CD14-positive monocyte (primary cell): ENCODE measurements around the gene AHSG. TPM values are rescaled to one million over a fixed set of nuclear protein-coding genes. Genes with fewer than 3 reads are reported as not detected.
"Not testable (repeated sequence)": the region's sequence is repeated elsewhere in the genome, so short reads cannot be mapped to it uniquely, and the experiment has no call there.

Source experiments
- DNase-seq, 3 donors: peaks; one replicate each; pipeline ENCODE4 v3.0.0-alpha.2; 2011 to 2022
- H2AFZ ChIP-seq: 2 replicates; pipeline ENCODE4 v1.6.0; 2012; ENCODE audit warnings: mild to moderate bottlenecking, low read depth, low read length, inconsistent platforms; ENCODE audit not compliant: insufficient read depth, poor library complexity, severe bottlenecking
- H3K27ac ChIP-seq, 2 donors: 1 replicate in 1 of 2; 2 replicates in 1 of 2; pipeline ENCODE4 v1.5.1; 2012 to 2013; ENCODE audit warnings: low read length in 2 of 2, control low read depth in 1 of 2, inconsistent platforms in 1 of 2, low read depth in 1 of 2, mild to moderate bottlenecking in 1 of 2
- H3K27me3 ChIP-seq, 2 donors: one replicate each; pipeline versions ENCODE4 v1.6.0 to v1.6.1; 2011 to 2013; ENCODE audit warnings: low read length in 2 of 2; ENCODE audit not compliant: control insufficient read depth in 2 of 2, insufficient read depth in 2 of 2
- H3K36me3 ChIP-seq, 2 donors: replicated peaks in 1 of 2; 1 replicate in 1 of 2; 2 replicates in 1 of 2; pipeline versions ENCODE4 v1.5.1 to v1.6.1; 2012 to 2013; ENCODE audit warnings: low read length in 2 of 2, control low read depth in 1 of 2, inconsistent platforms in 1 of 2, mild to moderate bottlenecking in 1 of 2; ENCODE audit not compliant: insufficient read depth in 2 of 2, control insufficient read depth in 1 of 2
- H3K4me1 ChIP-seq, 2 donors: 1 replicate in 1 of 2; 2 replicates in 1 of 2; pipeline versions ENCODE4 v1.5.1 to v1.6.1; 2012 to 2013; ENCODE audit warnings: low read length in 2 of 2, control low read depth in 1 of 2, inconsistent platforms in 1 of 2, mild to moderate bottlenecking in 1 of 2, moderate library complexity in 1 of 2; ENCODE audit not compliant: insufficient read depth in 2 of 2, control insufficient read depth in 1 of 2
- H3K4me2 ChIP-seq: replicated peaks from 2 replicates; pipeline ENCODE3; 2012; ENCODE audit warnings: low read length, moderate library complexity, mild to moderate bottlenecking; ENCODE audit not compliant: poor library complexity, severe bottlenecking; ENCODE audit errors: extremely low read depth
- H3K4me3 ChIP-seq, 3 experiments: fragments of 200-600 bp in 1 of 3; sonication (generic) in 1 of 3; replicated peaks in 1 of 3; 1 replicate in 2 of 3; 2 replicates in 1 of 3; pipeline ENCODE4 v1.5.1; 2011 to 2013; ENCODE audit warnings: low read length in 3 of 3, mild to moderate bottlenecking in 3 of 3, control low read depth in 2 of 3, low read depth in 2 of 3, inconsistent platforms in 1 of 3, moderate library complexity in 1 of 3
- H3K79me2 ChIP-seq: 2 replicates; pipeline ENCODE4 v1.6.0; 2012; ENCODE audit warnings: mild to moderate bottlenecking, control low read depth, inconsistent platforms, low read length, moderate library complexity; ENCODE audit not compliant: insufficient read depth
- H3K9ac ChIP-seq: 2 replicates; pipeline ENCODE4 v1.6.0; 2017; ENCODE audit warnings: low read length, mild to moderate bottlenecking; ENCODE audit not compliant: insufficient read depth, poor library complexity, severe bottlenecking
- H3K9me3 ChIP-seq, 2 donors: replicated peaks in 1 of 2; 1 replicate in 1 of 2; 2 replicates in 1 of 2; pipeline versions ENCODE4 v1.5.1 to v1.6.1; 2012 to 2013; ENCODE audit warnings: low read length in 2 of 2, control low read depth in 1 of 2; ENCODE audit not compliant: control insufficient read depth in 1 of 2, insufficient read depth in 1 of 2
- H4K20me1 ChIP-seq: 2 replicates; pipeline ENCODE4 v1.6.0; 2012; ENCODE audit warnings: mild to moderate bottlenecking, low read length, control low read depth, moderate library complexity; ENCODE audit not compliant: insufficient read depth
- H3K27ac Mint-ChIP-seq, 7 donors: one replicate each; pipeline ENCODE4 v1.8.0; 2020; ENCODE audit warnings: mild to moderate bottlenecking in 7 of 7, mixed read lengths in 7 of 7, moderate library complexity in 6 of 7, inconsistent platforms in 2 of 7
- H3K27me3 Mint-ChIP-seq, 3 donors: one replicate each; pipeline ENCODE4 v1.8.0; 2021 to 2022; ENCODE audit warnings: low read depth in 3 of 3, mild to moderate bottlenecking in 3 of 3, mixed read lengths in 3 of 3, moderate library complexity in 3 of 3, inconsistent platforms in 1 of 3
- H3K36me3 Mint-ChIP-seq, 2 donors: one replicate each; pipeline ENCODE4 v1.8.0; 2020; ENCODE audit warnings: mixed read lengths in 2 of 2, inconsistent platforms in 1 of 2, mild to moderate bottlenecking in 1 of 2
- H3K4me1 Mint-ChIP-seq: one replicate; pipeline ENCODE4 v1.8.0; 2020; ENCODE audit warnings: mild to moderate bottlenecking, mixed read lengths
- H3K4me3 Mint-ChIP-seq, 2 donors: one replicate each; pipeline ENCODE4 v1.8.0; 2020; ENCODE audit warnings: mild to moderate bottlenecking in 2 of 2, mixed read lengths in 2 of 2, moderate library complexity in 1 of 2
- H3K9me3 Mint-ChIP-seq, 7 donors: one replicate each; pipeline ENCODE4 v1.8.0; 2020 to 2022; ENCODE audit warnings: mixed read lengths in 7 of 7, mild to moderate bottlenecking in 6 of 7, moderate library complexity in 6 of 7, inconsistent platforms in 2 of 7
- CTCF ChIP-seq: fragments of 200-600 bp; IDR thresholded peaks from one replicate; pipeline ENCODE4 v1.8.0; 2022; ENCODE audit warnings: antibody characterized with exemption, mild to moderate bottlenecking
- WGBS: methylation state at CpG from one replicate; pipeline ENCODE4 v1.1.5; 2013; ENCODE audit warnings: missing lambda C conversion rate; ENCODE audit not compliant: insufficient coverage; 5-methylcytosine and 5-hydroxymethylcytosine counted together
- intact Hi-C, 2 donors: fragments of 100-400 bp; cut with micrococcal nuclease; formaldehyde crosslinking; loops; one replicate each; pipeline versions ENCODE4 v1.15.0 to v1.15.1; 2023
- polyA plus RNA-seq, 3 donors: library from polyadenylated mRNA; depleted of rRNA in 1 of 3; unstranded in 2 of 3; stranded (reverse) in 1 of 3; fragments of 300-500 nt in 2 of 3; fragments of >200 nt in 1 of 3; fragmentation: Illumina TruSeq in 2 of 3; gene quantifications; 1 replicate in 2 of 3; 2 replicates in 1 of 3; pipeline ENCODE4 v1.2.3, GENCODE V29; 2012 to 2021

AHSG gene
- polyA plus RNA-seq, 3 donors, result not detected

GRCh38 chr3:186566772-186567071 is 46.1 kb upstream of the AHSG start:
- no peak for DNase-seq
- H3K4me1 ChIP-seq, result peaks cover 30 to 37% of the 10 kb centered on the region in 2 donors
- H2AFZ ChIP-seq, result peak overlapping the region; percentile 95
- Mint-ChIP-seq H3K4me1 (peaks cover 43% of the 10 kb centered on the region), H3K4me3 (peak overlapping the region; percentile 93), H3K9me3 (no peaks in the 10 kb centered on the region), H3K27ac (peak overlapping the region; percentile 87 to 96 (median 89)), H3K36me3 (peaks cover 8 to 12% of the 10 kb centered on the region in 2 donors), H3K27me3 (no peaks in the 10 kb centered on the region)
- peaks cover 2 to 22% of the 10 kb centered on the region in 2 donors for H3K36me3 ChIP-seq
- no peak for TF ChIP-seq CTCF
- H3K4me3 ChIP-seq, result peak overlapping the region; percentile 94 to 96 (median 96)
- peak overlapping the region; percentile 81 for H3K9ac ChIP-seq
- H3K4me2 ChIP-seq, result peak overlapping the region; percentile 83
- peak overlapping the region; percentile 75 to 86 for H3K27ac ChIP-seq
- no peaks in the 10 kb centered on the region for H3K9me3 ChIP-seq
- H3K79me2 ChIP-seq, result peaks cover 40% of the 10 kb centered on the region
- no peaks in the 10 kb centered on the region for H3K27me3 ChIP-seq
- intact Hi-C loops, result no loop called here
- H4K20me1 ChIP-seq, result no peaks in the 10 kb centered on the region
- WGBS, result 0% methylated on average over 10 of the region's 14 CpGs

GRCh38 chr3:186567072-186567921 is 45.6 kb upstream of the AHSG start, which contains the start of gene TBCCD1:
TBCCD1 (minus strand) TSS chr3:186567339; CDS start chr3:186564329, 3,010 bp downstream.
- Histone ChIP-seq H3K36me3 (peaks cover 2 to 17% of the 10 kb centered on the region in 2 donors), H3K9me3 (no peaks in the 10 kb centered on the region), H4K20me1 (no peaks in the 10 kb centered on the region), H3K4me2 (peak within 1 kb of the TSS; percentile 83), H3K27ac (peak within 1 kb of the TSS; percentile 75 to 86), H3K4me3 (peak within 1 kb of the TSS; percentile 94 to 96 (median 96)), H3K79me2 (peaks cover 45% of the 10 kb centered on the region), H3K9ac (peak within 1 kb of the TSS; percentile 81), H3K4me1 (peaks cover 30 to 41% of the 10 kb centered on the region in 2 donors), H2AFZ (peak within 1 kb of the TSS; percentile 95), H3K27me3 (no peaks in the 10 kb centered on the region)
- Mint-ChIP-seq H3K9me3 (no peaks in the 10 kb centered on the region), H3K4me1 (peaks cover 43% of the 10 kb centered on the region), H3K4me3 (peak within 1 kb of the TSS; percentile 93), H3K27ac (peak within 1 kb of the TSS; percentile 87 to 96 (median 92)), H3K36me3 (peaks cover 8 to 11% of the 10 kb centered on the region in 2 donors), H3K27me3 (no peaks in the 10 kb centered on the region)
- peak; percentile 79 to 85 (median 83) for DNase-seq
- under 1% methylated on average over 59 of the region's 66 CpGs for WGBS
- no peak for TF ChIP-seq CTCF
- intact Hi-C loops, result no loop called here

- 81% methylated on average over 3 of the region's 11 CpGs for WGBS
- peak overlapping the region in 1 of 2 donors; percentile 94 for H3K27ac ChIP-seq
- H3K4me3 Mint-ChIP-seq, result peak overlapping the region; percentile 96 to 97
- H3K27me3 Mint-ChIP-seq, H3K9me3 ChIP-seq, DNase-seq, intact Hi-C loops, H3K27me3 ChIP-seq, H3K9me3 Mint-ChIP-seq, H4K20me1 ChIP-seq: not testable (repeated sequence)
- H3K36me3 ChIP-seq, result peaks cover 12 to 22% of the 10 kb centered on the region in 2 donors
- H3K79me2 ChIP-seq, result peaks cover 62% of the 10 kb centered on the region
- H3K4me2 ChIP-seq, result peak overlapping the region; percentile 99
- H3K27ac Mint-ChIP-seq, result peak overlapping the region in 4 of 7 donors; percentile 92 to 99 (median 98)
- peak overlapping the region; percentile 92 for H2AFZ ChIP-seq
- peak overlapping the region; percentile 57 for H3K9ac ChIP-seq
- peak overlapping the region in 2 of 3 experiments; percentile 78 to 96 for H3K4me3 ChIP-seq
- H3K4me1 ChIP-seq, result peaks cover 30 to 41% of the 10 kb centered on the region in 2 donors
- peaks cover 37% of the 10 kb centered on the region for H3K4me1 Mint-ChIP-seq
- peaks cover 16 to 22% of the 10 kb centered on the region in 2 donors for H3K36me3 Mint-ChIP-seq
Observed at GRCh38 chr3:186569361-186569760, 43.5 kb upstream of the AHSG start.
